OCI-LY1 (cell line): ENCODE data around the gene RAB11B.

Source experiments
- H2AFZ ChIP-seq: fragments of 200-600 bp; sonication (generic), shearing (Covaris generic); 2 replicates; pipeline ENCODE4 v1.6.0; 2014; ENCODE audit warnings: antibody characterized with exemption, mild to moderate bottlenecking, low read length
- H3F3A ChIP-seq: fragments of 200-600 bp; sonication (generic), shearing (Covaris generic); 2 replicates; pipeline ENCODE4 v1.6.0; 2014; ENCODE audit warnings: mild to moderate bottlenecking, antibody characterized with exemption, low read length, moderate library complexity; ENCODE audit not compliant: insufficient read depth
- H3K27ac ChIP-seq: fragments of 200-600 bp; sonication (generic); 2 replicates; pipeline ENCODE4 v1.5.1; 2014; ENCODE audit warnings: low read length, mixed run types, mild to moderate bottlenecking, low read depth; ENCODE audit not compliant: poor library complexity, severe bottlenecking
- H3K27me3 ChIP-seq: fragments of 200-600 bp; sonication (generic); 2 replicates; pipeline ENCODE4 v1.6.0; 2014; ENCODE audit warnings: antibody characterized with exemption, mild to moderate bottlenecking, low read length, moderate library complexity; ENCODE audit not compliant: insufficient read depth
- H3K36me3 ChIP-seq: fragments of 200-600 bp; sonication (generic); 2 replicates; pipeline ENCODE4 v1.6.1; 2014; ENCODE audit warnings: mild to moderate bottlenecking, antibody characterized with exemption, low read length, moderate library complexity, mixed read lengths; ENCODE audit not compliant: insufficient read depth
- H3K4me1 ChIP-seq: fragments of 200-600 bp; sonication (generic); 2 replicates; pipeline ENCODE4 v1.5.1; 2014; ENCODE audit warnings: mild to moderate bottlenecking, low read length, moderate library complexity; ENCODE audit not compliant: insufficient read depth, severe bottlenecking
- H3K4me2 ChIP-seq: fragments of 200-600 bp; sonication (generic), shearing (Covaris generic); 2 replicates; pipeline ENCODE4 v1.6.1; 2014; ENCODE audit warnings: low read length
- H3K4me3 ChIP-seq: fragments of 200-600 bp; sonication (generic); 2 replicates; pipeline ENCODE4 v1.5.1; 2014; ENCODE audit warnings: low read length, low read depth, mild to moderate bottlenecking, mixed read lengths; ENCODE audit not compliant: poor library complexity, severe bottlenecking
- H3K79me2 ChIP-seq: fragments of 200-600 bp; shearing (Covaris generic); 2 replicates; pipeline ENCODE4 v1.6.1; 2016; ENCODE audit warnings: mixed run types, low read length, mixed read lengths; ENCODE audit not compliant: insufficient read depth
- H3K9ac ChIP-seq: fragments of 200-600 bp; sonication (generic), shearing (Covaris generic); 2 replicates; pipeline ENCODE4 v1.6.1; 2014; ENCODE audit warnings: mild to moderate bottlenecking, low read length, mixed read lengths
- H3K9me2 ChIP-seq: fragments of 200-600 bp; sonication (generic), shearing (Covaris generic); 2 replicates; pipeline ENCODE4 v1.6.1; 2014; ENCODE audit warnings: low read depth, mild to moderate bottlenecking, low read length, mixed read lengths
- H3K9me3 ChIP-seq: fragments of 200-600 bp; shearing (Covaris generic); 2 replicates; pipeline ENCODE4 v1.6.1; 2014; ENCODE audit warnings: low read length, mixed read lengths
- H4K20me1 ChIP-seq: fragments of 200-600 bp; sonication (generic), shearing (Covaris generic); 2 replicates; pipeline ENCODE4 v1.6.0; 2016; ENCODE audit warnings: mild to moderate bottlenecking, low read length; ENCODE audit not compliant: insufficient read depth
- EZH2 ChIP-seq: fragments of 200-600 bp; sonication (generic), shearing (Covaris generic); IDR thresholded peaks from 2 replicates; pipeline ENCODE4 v1.8.0; 2017; ENCODE audit warnings: borderline replicate concordance, mixed run types, mild to moderate bottlenecking, antibody characterized with exemption, low read length, moderate library complexity, mixed read lengths
- TF ChIP-seq, protein P1 (sequence below): fragments of 200-600 bp; sonication (generic), shearing (Covaris generic); IDR thresholded peaks from 2 replicates; pipeline ENCODE4 v1.5.1; 2017; ENCODE audit warnings: mild to moderate bottlenecking, antibody characterized with exemption, low read length, moderate library complexity, mixed read lengths

The RAB11B gene

DNA sequence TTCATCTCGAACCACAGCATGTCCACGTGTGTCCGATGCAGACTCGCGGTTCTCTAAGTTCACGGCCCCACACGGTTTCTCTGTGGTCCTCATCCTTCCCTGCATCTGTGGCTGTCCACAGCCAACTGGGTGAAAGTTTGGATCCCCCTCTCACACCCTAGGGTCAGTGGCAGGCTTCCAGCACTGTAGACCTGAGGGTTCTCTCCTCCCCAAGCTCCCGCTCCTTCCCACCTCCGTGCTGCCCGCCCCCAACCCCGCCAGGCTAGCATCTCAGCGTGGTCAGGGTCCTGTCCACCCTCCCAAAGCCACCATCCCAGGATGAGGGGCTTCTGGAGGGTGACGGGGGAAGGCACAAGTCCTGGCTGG is 23.2 kb upstream of the RAB11B start:
- Histone ChIP-seq H3K9me3 (no peaks in the 10 kb centered on the region), H3K9ac (no peak overlapping the region), H3K4me1 (no peaks in the 10 kb centered on the region), H3K9me2 (no peaks in the 10 kb centered on the region), H2AFZ (no peak overlapping the region), H4K20me1 (no peaks in the 10 kb centered on the region), H3K4me3 (no peak overlapping the region), H3K36me3 (no peaks in the 10 kb centered on the region), H3K4me2 (no peak overlapping the region), H3K27ac (no peak overlapping the region), H3K79me2 (no peaks in the 10 kb centered on the region), H3K27me3 (no peaks in the 10 kb centered on the region), H3F3A (no peaks in the 10 kb centered on the region)
- TF ChIP-seq EZH2: no peak
- TF ChIP-seq, protein P1, sequence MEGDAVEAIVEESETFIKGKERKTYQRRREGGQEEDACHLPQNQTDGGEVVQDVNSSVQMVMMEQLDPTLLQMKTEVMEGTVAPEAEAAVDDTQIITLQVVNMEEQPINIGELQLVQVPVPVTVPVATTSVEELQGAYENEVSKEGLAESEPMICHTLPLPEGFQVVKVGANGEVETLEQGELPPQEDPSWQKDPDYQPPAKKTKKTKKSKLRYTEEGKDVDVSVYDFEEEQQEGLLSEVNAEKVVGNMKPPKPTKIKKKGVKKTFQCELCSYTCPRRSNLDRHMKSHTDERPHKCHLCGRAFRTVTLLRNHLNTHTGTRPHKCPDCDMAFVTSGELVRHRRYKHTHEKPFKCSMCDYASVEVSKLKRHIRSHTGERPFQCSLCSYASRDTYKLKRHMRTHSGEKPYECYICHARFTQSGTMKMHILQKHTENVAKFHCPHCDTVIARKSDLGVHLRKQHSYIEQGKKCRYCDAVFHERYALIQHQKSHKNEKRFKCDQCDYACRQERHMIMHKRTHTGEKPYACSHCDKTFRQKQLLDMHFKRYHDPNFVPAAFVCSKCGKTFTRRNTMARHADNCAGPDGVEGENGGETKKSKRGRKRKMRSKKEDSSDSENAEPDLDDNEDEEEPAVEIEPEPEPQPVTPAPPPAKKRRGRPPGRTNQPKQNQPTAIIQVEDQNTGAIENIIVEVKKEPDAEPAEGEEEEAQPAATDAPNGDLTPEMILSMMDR: no peak

- Histone ChIP-seq H3K36me3 (no peaks in the 10 kb centered on the region), H3K9me2 (no peaks in the 10 kb centered on the region), H3K9ac (no peak overlapping the region), H3K9me3 (no peaks in the 10 kb centered on the region), H3K4me2 (no peak overlapping the region), H3K79me2 (no peaks in the 10 kb centered on the region), H2AFZ (no peak overlapping the region), H4K20me1 (no peaks in the 10 kb centered on the region), H3K4me1 (no peaks in the 10 kb centered on the region), H3K4me3 (no peak overlapping the region), H3F3A (no peaks in the 10 kb centered on the region), H3K27ac (no peak overlapping the region), H3K27me3 (no peaks in the 10 kb centered on the region)
- no peak for TF ChIP-seq EZH2
- TF ChIP-seq, protein P1: no peak
Observed at GRCh38 chr19:8367327-8368001, 22.7 kb upstream of the RAB11B start.

DNA sequence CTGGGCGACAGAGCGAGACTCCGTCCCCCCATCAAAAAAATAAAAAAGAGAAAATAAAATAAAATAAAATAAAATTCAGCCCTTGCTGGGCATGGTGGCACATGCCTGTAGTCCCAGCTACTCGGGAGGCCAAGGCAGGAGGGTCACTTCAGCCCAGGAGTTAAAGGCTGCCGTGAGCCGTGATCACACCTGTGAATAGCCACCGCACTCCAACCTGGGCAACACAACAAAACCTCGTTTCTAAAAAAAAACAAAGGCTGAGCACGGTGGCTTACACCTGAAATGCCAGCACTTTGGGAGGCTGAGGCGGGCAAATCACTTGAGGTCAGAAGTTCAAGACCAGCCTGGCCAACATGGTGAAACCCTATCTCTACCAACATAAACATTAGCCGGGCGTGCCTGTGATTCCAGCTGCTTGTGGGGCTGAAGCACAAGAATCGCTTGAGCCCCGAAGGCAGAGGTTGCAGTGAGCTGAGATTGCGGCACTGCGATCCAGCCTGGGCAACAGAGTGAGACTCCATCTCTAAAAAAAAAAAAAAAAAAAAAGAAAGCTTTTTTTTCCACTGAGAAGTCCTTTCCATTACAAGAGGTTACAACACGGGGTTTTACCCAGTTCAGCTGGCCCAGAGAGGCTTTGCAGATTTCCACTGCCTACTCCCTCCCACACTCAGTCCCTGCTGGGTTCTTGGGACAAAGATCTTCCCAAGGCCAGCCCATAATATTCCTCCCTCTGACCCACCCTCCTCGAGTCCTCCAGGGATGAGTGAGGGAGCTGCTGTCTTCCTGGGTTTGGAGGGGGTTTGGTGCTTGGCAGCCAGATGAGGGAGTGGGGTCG is 19.8 kb upstream of the RAB11B start:
- H3F3A ChIP-seq: no peaks in the 10 kb centered on the region
- H3K4me2 ChIP-seq: no peak overlapping the region
- no peaks in the 10 kb centered on the region for H3K9me3 ChIP-seq
- no peak overlapping the region for H3K27ac ChIP-seq
- no peaks in the 10 kb centered on the region; the same call in 1 of the 2 replicates for H3K36me3 ChIP-seq
- H3K27me3 ChIP-seq: no peaks in the 10 kb centered on the region
- no peak overlapping the region for H3K4me3 ChIP-seq
- H3K4me1 ChIP-seq: no peaks in the 10 kb centered on the region
- no peak overlapping the region for H3K9ac ChIP-seq
- no peaks in the 10 kb centered on the region for H3K9me2 ChIP-seq
- no peaks in the 10 kb centered on the region for H3K79me2 ChIP-seq
- H2AFZ ChIP-seq: no peak overlapping the region
- TF ChIP-seq, protein P1: no peak
- TF ChIP-seq EZH2: no peak
- H4K20me1 ChIP-seq: no peaks in the 10 kb centered on the region
